H1 (cell line): ENCODE results near the gene TTC8. TPM values are rescaled to one million over a fixed set of nuclear protein-coding genes. Genes with fewer than 3 reads are reported as not detected.

Experiments used
- CTCF ChIA-PET: fragments of 300-600 bp; sonication (Branson Sonifier 250); formaldehyde crosslinking; loops from one replicate; lab custom pipeline; 2021; ENCODE audit not compliant: partially characterized antibody; lab: Charles Lee
- POLR2A ChIA-PET: fragments of 300-600 bp; sonication (Branson Sonifier 250); formaldehyde crosslinking; loops from one replicate; lab custom pipeline; 2021; ENCODE audit warnings: inconsistent platforms; ENCODE audit not compliant: partially characterized antibody; lab: Charles Lee
- DNase-seq, 2 experiments: peaks; one replicate each; pipeline versions ENCODE4 v3.0.0 to v3.0.0-alpha.2; 2010 to 2022; ENCODE audit warnings: low spot score in 2 of 2, low read depth in 1 of 2, mixed read lengths in 1 of 2
- FAIRE-seq: peaks from 2 replicates; lab custom pipeline; 2011; peaks lifted over from hg19 to GRCh38; lab: Jason Lieb, UNC
- H2AFZ ChIP-seq: 2 replicates; pipeline ENCODE4 v1.8.1; 2012; ENCODE audit warnings: low read length, inconsistent platforms
- H2AK5ac ChIP-seq: 2 replicates; pipeline ENCODE4 v1.6.1; 2013; ENCODE audit warnings: low read depth, low read length
- H2BK120ac ChIP-seq: replicated peaks from 2 replicates; pipeline ENCODE3; 2013; ENCODE audit warnings: low read depth, low read length, inconsistent platforms
- H2BK12ac ChIP-seq: 2 replicates; pipeline ENCODE4 v1.6.1; 2013; ENCODE audit warnings: low read depth, low read length
- H2BK15ac ChIP-seq: 2 replicates; pipeline ENCODE4 v1.6.1; 2013; ENCODE audit warnings: low read length
- H2BK20ac ChIP-seq: 2 replicates; pipeline ENCODE4 v1.6.1; 2013; ENCODE audit warnings: low read length
- H2BK5ac ChIP-seq: 2 replicates; pipeline ENCODE4 v1.6.1; 2013; ENCODE audit warnings: low read depth, low read length
- H3K14ac ChIP-seq: 2 replicates; pipeline ENCODE4 v1.6.1; 2013; ENCODE audit warnings: inconsistent platforms; ENCODE audit not compliant: insufficient read length
- H3K18ac ChIP-seq: 2 replicates; pipeline ENCODE4 v1.6.1; 2013; ENCODE audit warnings: low read length; ENCODE audit errors: extremely low read depth
- H3K23ac ChIP-seq: 2 replicates; pipeline ENCODE4 v1.6.1; 2013; ENCODE audit warnings: inconsistent platforms; ENCODE audit not compliant: insufficient read length
- H3K23me2 ChIP-seq: 2 replicates; pipeline ENCODE4 v1.6.1; 2013; ENCODE audit warnings: low read depth, low read length
- H3K27ac ChIP-seq: 2 replicates; pipeline ENCODE4 v1.6.1; 2011; ENCODE audit warnings: low read depth, low read length, inconsistent platforms
- H3K27me3 ChIP-seq, 4 experiments: replicated peaks in 1 of 4; 1 replicate in 1 of 4; 2 replicates in 3 of 4; pipeline versions ENCODE4 v1.6.1 to v1.8.1; 2011 to 2013; ENCODE audit warnings: low read length in 3 of 4, mild to moderate bottlenecking in 3 of 4, inconsistent platforms in 2 of 4, mixed read lengths in 2 of 4, moderate library complexity in 1 of 4; ENCODE audit not compliant: control insufficient read depth in 3 of 4, insufficient read depth in 3 of 4; ENCODE audit errors: extremely low read depth in 1 of 4
- H3K36me3 ChIP-seq, 4 experiments: 2 replicates each; pipeline versions ENCODE4 v1.6.1 to v1.8.1; 2011 to 2013; ENCODE audit warnings: mild to moderate bottlenecking in 4 of 4, low read length in 3 of 4, moderate library complexity in 2 of 4, control low read depth in 1 of 4, inconsistent platforms in 1 of 4; ENCODE audit not compliant: insufficient read depth in 4 of 4, control insufficient read depth in 2 of 4
- H3K4ac ChIP-seq: replicated peaks from 2 replicates; pipeline ENCODE3; 2013; ENCODE audit warnings: low read length, low read depth, mixed read lengths, inconsistent platforms; ENCODE audit not compliant: insufficient read length
- H3K4me1 ChIP-seq, 4 experiments: replicated peaks in 1 of 4; 1 replicate in 1 of 4; 2 replicates in 3 of 4; pipeline versions ENCODE4 v1.6.1 to v1.8.1; 2011 to 2013; ENCODE audit warnings: low read length in 3 of 4, inconsistent platforms in 2 of 4, mixed read lengths in 1 of 4; ENCODE audit not compliant: insufficient read depth in 4 of 4, control insufficient read depth in 3 of 4
- H3K4me2 ChIP-seq, 2 experiments: 2 replicates each; pipeline versions ENCODE4 v1.6.1 to v1.8.1; 2011 to 2013; ENCODE audit warnings: low read depth in 2 of 2, low read length in 2 of 2, control low read depth in 1 of 2, inconsistent platforms in 1 of 2, mild to moderate bottlenecking in 1 of 2; ENCODE audit not compliant: insufficient read depth in 1 of 2
- H3K4me3 ChIP-seq, 4 experiments: fragments of 200-600, 300-600 bp in 1 of 4; sonication (generic), shearing (Covaris generic), sonication (Bioruptor Twin) in 1 of 4; 2 replicates each; pipeline versions ENCODE4 v1.5.1 to v1.8.1; 2011 to 2016; ENCODE audit warnings: low read length in 4 of 4, low read depth in 3 of 4, control low read depth in 2 of 4, inconsistent platforms in 2 of 4, mild to moderate bottlenecking in 2 of 4, mixed read lengths in 1 of 4, moderate library complexity in 1 of 4; ENCODE audit not compliant: insufficient read depth in 2 of 4; ENCODE audit errors: extremely low read depth in 1 of 4
- H3K56ac ChIP-seq: replicated peaks from 2 replicates; pipeline ENCODE3; 2013; ENCODE audit warnings: low read depth, mild to moderate bottlenecking, mixed read lengths, low read length, inconsistent platforms; ENCODE audit not compliant: insufficient read length
- H3K79me1 ChIP-seq: 2 replicates; pipeline ENCODE4 v1.6.1; 2013; ENCODE audit warnings: low read depth, low read length, control low read depth
- H3K79me2 ChIP-seq, 2 experiments: 2 replicates each; pipeline versions ENCODE4 v1.6.1 to v1.8.1; 2012 to 2013; ENCODE audit warnings: low read length in 2 of 2, mild to moderate bottlenecking in 2 of 2, inconsistent platforms in 1 of 2; ENCODE audit not compliant: insufficient read depth in 2 of 2, control insufficient read depth in 1 of 2
- H3K9ac ChIP-seq, 4 experiments: replicated peaks in 1 of 4; 1 replicate in 1 of 4; 2 replicates in 3 of 4; pipeline versions ENCODE4 v1.6.1 to v1.8.1; 2011 to 2013; ENCODE audit warnings: low read depth in 3 of 4, low read length in 3 of 4, control low read depth in 2 of 4, mild to moderate bottlenecking in 2 of 4, moderate library complexity in 2 of 4, inconsistent platforms in 1 of 4; ENCODE audit errors: extremely low read depth in 1 of 4
- H3K9me3 ChIP-seq, 2 experiments: 2 replicates each; pipeline versions ENCODE4 v1.6.1 to v1.8.1; 2012 to 2013; ENCODE audit warnings: mild to moderate bottlenecking in 2 of 2, moderate library complexity in 2 of 2, control low read depth in 1 of 2, inconsistent platforms in 1 of 2, low read depth in 1 of 2, low read length in 1 of 2, mixed read lengths in 1 of 2; ENCODE audit not compliant: insufficient read depth in 2 of 2
- H4K20me1 ChIP-seq, 2 experiments: replicated peaks in 1 of 2; 2 replicates each; pipeline versions ENCODE3 to v1.8.1; 2011 to 2013; ENCODE audit warnings: inconsistent platforms in 2 of 2, low read length in 2 of 2, mild to moderate bottlenecking in 1 of 2; ENCODE audit not compliant: insufficient read depth in 2 of 2, control insufficient read depth in 1 of 2
- H4K5ac ChIP-seq: 2 replicates; pipeline ENCODE4 v1.6.1; 2013; ENCODE audit warnings: low read length, low read depth, mixed read lengths, inconsistent platforms; ENCODE audit not compliant: insufficient read length
- H4K8ac ChIP-seq: 2 replicates; pipeline ENCODE4 v1.8.0; 2013; ENCODE audit warnings: mild to moderate bottlenecking, moderate library complexity, low read length, inconsistent platforms; ENCODE audit not compliant: insufficient read depth; ENCODE audit errors: extremely low read depth
- H4K91ac ChIP-seq: replicated peaks from 2 replicates; pipeline ENCODE3; 2013; ENCODE audit warnings: low read length, mixed read lengths, inconsistent platforms; ENCODE audit not compliant: insufficient read length
- SIN3A ChIP-seq, 2 experiments: IDR thresholded peaks in 1 of 2; conservative IDR thresholded peaks in 1 of 2; 2 replicates each; pipeline ENCODE4 v1.6.1; 2011 to 2012; ENCODE audit warnings: low read length in 2 of 2, improper control_type of control experiment in 1 of 2, low read depth in 1 of 2, mild to moderate bottlenecking in 1 of 2
- TEAD4 ChIP-seq: IDR thresholded peaks from 2 replicates; pipeline ENCODE4 v1.6.1; 2012; ENCODE audit warnings: low read depth, low read length, inconsistent platforms, mixed read lengths
- polyA plus RNA-seq, 7 experiments: library from polyadenylated mRNA; depleted of rRNA in 3 of 7; stranded (reverse) in 5 of 7; unstranded in 2 of 7; fragments of >200 nt in 5 of 7; fragments of 200-250 nt in 2 of 7; gene quantifications; 1 replicate in 5 of 7; 2 replicates in 1 of 7; 4 replicates in 1 of 7; pipeline versions ENCODE4 v1.2.1 to v1.2.3, GENCODE V29; 2011 to 2013; ENCODE audit warnings: missing spikeins in 2 of 7, mixed read lengths in 2 of 7
- total RNA-seq: library from RNA; stranded (reverse); fragmentation: NEBNext Ultra II Directional; extraction: Animal tissue kit (Norgen Biotek cat#: 25700); gene quantifications from 2 replicates; pipeline ENCODE4 v1.2.1, GENCODE V29; 2021

TTC8 gene
- total and polyA plus RNA-seq, 2 of the 8 experiments (the other 6 are each of a cell fraction or from before 2014, with no cell fraction given), result 13.1 to 13.5 TPM

- H3K27me3 ChIP-seq, result no peaks in the 10 kb centered on the region
- no peak overlapping the region for H3K14ac ChIP-seq
- peaks cover 7 to 10% of the 10 kb centered on the region in 2 experiments; a peak in 2 of 4 replicates for H3K9me3 ChIP-seq
- H2BK20ac ChIP-seq, result no peak overlapping the region
- no peak overlapping the region for H2BK120ac ChIP-seq
- H4K91ac ChIP-seq, result no peak overlapping the region
- no peak overlapping the region for H3K23ac ChIP-seq
- H3K18ac ChIP-seq, result no peak overlapping the region
- H3K4me3 ChIP-seq, result no peak overlapping the region
- CTCF ChIA-PET, result no interaction called here
- no peak overlapping the region for H3K27ac ChIP-seq
- no peak overlapping the region for H2AFZ ChIP-seq
- no peak overlapping the region for H3K4me2 ChIP-seq
- no peak overlapping the region for H2BK15ac ChIP-seq
- H3K56ac ChIP-seq, result no peak overlapping the region
- no peaks in the 10 kb centered on the region for H3K4me1 ChIP-seq
- no peaks in the 10 kb centered on the region for H3K36me3 ChIP-seq
- H4K8ac ChIP-seq, result no peak overlapping the region
- H3K4ac ChIP-seq, result no peak overlapping the region
- POLR2A ChIA-PET, result no interaction called here
- H2BK5ac ChIP-seq, result no peak overlapping the region
- no peaks in the 10 kb centered on the region for H3K79me2 ChIP-seq
- H2BK12ac ChIP-seq, result no peak overlapping the region
- H4K20me1 ChIP-seq, result no peaks in the 10 kb centered on the region
- peaks cover 2% of the 10 kb centered on the region; the same call in 1 of the 2 replicates for H3K23me2 ChIP-seq
- TF ChIP-seq SIN3A (conservative IDR thresholded peaks at IDR 0.05 in 1 of 2, IDR thresholded peaks at IDR 0.05 in 1 of 2; ENCODE audit: low read depth in 1 of 2, low read length in 2 of 2), result no peak
- no peak for TF ChIP-seq TEAD4
- H2AK5ac ChIP-seq, result no peak overlapping the region
- DNase-seq (no peak), FAIRE-seq (no peak)
- no peak overlapping the region for H3K9ac ChIP-seq
- no peaks in the 10 kb centered on the region for H3K79me1 ChIP-seq
- H4K5ac ChIP-seq, result no peak overlapping the region
These were observed 16.1 kb upstream of the TTC8 start for GRCh38 chr14:88808359-88808758.
